HepG2 (cell line): ENCODE results near the gene STPG2. TPM values are rescaled to one million over a fixed set of nuclear protein-coding genes. Genes with fewer than 3 reads are reported as not detected.
A peak's percentile ranks its signal among the peaks of the same experiment; 100 is the strongest.

Experiments used
- ATAC-seq: fragments of 200-7000 bp; cut with Tn5 transposase; 3 replicates; pipeline ENCODE4 v1.9.1; 2020; ENCODE audit warnings: mild to moderate bottlenecking, moderate library complexity
- BruUV-seq: library from RNA; stranded (reverse); fragments of 400-500 nt; replicated peaks from 2 replicates; lab custom pipeline; 2021; lab: Mats Ljungman, UMichigan
- CTCF ChIA-PET: fragments of 300-600 bp; formaldehyde crosslinking; extraction: SDS; loops from one replicate; lab custom pipeline; 2021; ENCODE audit warnings: low total read pairs, inconsistent platforms, low intra/inter-chr PET ratio; lab: Yijun Ruan, JAX
- POLR2A ChIA-PET: fragments of 350-600 bp; sonication (Branson Sonifier 250); formaldehyde crosslinking; loops from one replicate; lab custom pipeline; 2020; ENCODE audit warnings: antibody characterized with exemption, inconsistent platforms; lab: Yijun Ruan, JAX
- DNase-seq: peaks from one replicate; pipeline ENCODE4 v3.0.0-alpha.2; 2015; ENCODE audit warnings: low spot score
- FAIRE-seq: peaks from 3 replicates; lab custom pipeline; 2011; peaks lifted over from hg19 to GRCh38; lab: Jason Lieb, UNC
- H2AFZ ChIP-seq: one replicate; pipeline ENCODE4 v1.6.1; 2011; ENCODE audit warnings: low read length, inconsistent platforms
- H3K27ac ChIP-seq: fragments of 300-600 bp; 3 replicates; pipeline ENCODE4 v1.8.0; 2011; ENCODE audit warnings: mixed run types, mild to moderate bottlenecking, mixed read lengths, low read length, inconsistent platforms; ENCODE audit not compliant: insufficient read depth; ENCODE audit errors: extremely low read length
- H3K27me3 ChIP-seq, 2 experiments: fragments of 200-600 bp in 1 of 2; 2 replicates in 1 of 2; 3 replicates in 1 of 2; pipeline versions ENCODE4 v1.6.0 to v1.8.0; 2011; ENCODE audit warnings: low read length in 2 of 2, mild to moderate bottlenecking in 2 of 2, moderate library complexity in 2 of 2, inconsistent platforms in 1 of 2; ENCODE audit not compliant: insufficient read depth in 2 of 2, control insufficient read depth in 1 of 2
- H3K36me3 ChIP-seq, 2 experiments: fragments of 200-600 bp in 1 of 2; replicated peaks in 1 of 2; 2 replicates in 1 of 2; 3 replicates in 1 of 2; pipeline versions ENCODE4 v1.5.1 to v1.8.0; 2011; ENCODE audit warnings: low read length in 2 of 2, inconsistent platforms in 1 of 2; ENCODE audit not compliant: insufficient read depth in 2 of 2, control insufficient read depth in 1 of 2
- H3K4me1 ChIP-seq: 2 replicates; pipeline ENCODE4 v1.5.1; 2012; ENCODE audit warnings: low read length, inconsistent platforms; ENCODE audit not compliant: insufficient read depth
- H3K4me2 ChIP-seq: 2 replicates; pipeline ENCODE4 v1.6.0; 2011; ENCODE audit warnings: low read depth, low read length, inconsistent platforms
- H3K4me3 ChIP-seq, 3 experiments: fragments of 200-600 bp in 1 of 3; sonication (generic), shearing (Covaris generic) in 1 of 3; replicated peaks in 1 of 3; 2 replicates each; pipeline ENCODE4 v1.5.1; 2011 to 2016; ENCODE audit warnings: low read length in 3 of 3, inconsistent platforms in 2 of 3, low read depth in 2 of 3, mild to moderate bottlenecking in 2 of 3, control low read depth in 1 of 3, mixed read lengths in 1 of 3; ENCODE audit not compliant: insufficient read depth in 1 of 3
- H3K79me2 ChIP-seq: one replicate; pipeline ENCODE4 v1.6.1; 2011; ENCODE audit warnings: low read length, inconsistent platforms; ENCODE audit not compliant: insufficient read depth
- H3K9ac ChIP-seq: 2 replicates; pipeline ENCODE4 v1.6.0; 2011; ENCODE audit warnings: mild to moderate bottlenecking, low read depth, low read length, inconsistent platforms; ENCODE audit not compliant: insufficient read depth
- H3K9me3 ChIP-seq: 2 replicates; pipeline ENCODE4 v1.5.1; 2012; ENCODE audit warnings: mild to moderate bottlenecking, low read length
- H4K20me1 ChIP-seq: 2 replicates; pipeline ENCODE4 v1.6.0; 2011; ENCODE audit warnings: inconsistent platforms, mild to moderate bottlenecking, low read length, moderate library complexity; ENCODE audit not compliant: insufficient read depth
- GFI1 ChIP-seq: sonication (generic); formaldehyde crosslinking; IDR thresholded peaks from 2 replicates; pipeline ENCODE4 v1.5.0; 2020; ENCODE audit warnings: missing genetic modification reagents, mild to moderate bottlenecking, borderline replicate concordance
- REL ChIP-seq: sonication (generic); formaldehyde crosslinking; conservative IDR thresholded peaks from 2 replicates; pipeline ENCODE4 v1.8.0; 2022; ENCODE audit warnings: mild to moderate bottlenecking, missing genetic modification reagents, moderate library complexity
- ZBTB7A ChIP-seq: sonication (generic); formaldehyde crosslinking; IDR thresholded peaks from 2 replicates; pipeline ENCODE4 v1.8.0; 2022; ENCODE audit warnings: mild to moderate bottlenecking, missing genetic modification reagents
- WGBS: methylation state at CpG from one replicate; pipeline ENCODE4 v1.1.6; 2017; ENCODE audit warnings: low lambda C conversion rate; 5-methylcytosine and 5-hydroxymethylcytosine counted together
- in situ Hi-C: cut with HindIII; loops from 2 replicates; pipeline ENCODE4 v1.10.0; 2017; ENCODE audit warnings: low pct_unique_long_range_greater_than_20kb; ENCODE audit not compliant: extremely low pct_ligation_motif_present
- intact Hi-C: fragments of 100-400 bp; cut with micrococcal nuclease; formaldehyde crosslinking; loops from one replicate; pipeline ENCODE4 v1.10.0; 2022; ENCODE audit not compliant: unreplicated experiment
- polyA plus RNA-seq, 8 experiments: library from polyadenylated mRNA; depleted of rRNA in 3 of 8; stranded (reverse) in 7 of 8; unstranded in 1 of 8; fragments of >200 nt; fragmentation: Illumina TruSeq in 4 of 8; extraction: Trizol in 4 of 8; gene quantifications; 2 replicates each; pipeline versions ENCODE4 v1.2.1 to v1.2.3, GENCODE V29; 2011 to 2016; ENCODE audit warnings: low read depth in 4 of 8, missing spikeins in 1 of 8, mixed read lengths in 1 of 8; ENCODE audit not compliant: insufficient read depth in 1 of 8
- total RNA-seq, 5 experiments: library from RNA; depleted of rRNA; stranded (reverse); fragments of >200 nt; fragmentation: Illumina TruSeq; extraction: Trizol; gene quantifications; 2 replicates each; pipeline ENCODE4 v1.2.3, GENCODE V29; 2016; ENCODE audit warnings: low read depth in 1 of 5
- TF ChIP-seq, protein P1 (sequence below), 2 experiments: sonication (generic) in 1 of 2; formaldehyde crosslinking in 1 of 2; IDR thresholded peaks; 2 replicates each; pipeline versions ENCODE4 v1.4.0 to v1.6.1; 2016 to 2020; ENCODE audit warnings: borderline replicate concordance in 1 of 2, low read depth in 1 of 2, mild to moderate bottlenecking in 1 of 2, missing genetic modification reagents in 1 of 2

The STPG2 gene
- total and polyA plus RNA-seq, 2 of the 13 experiments (the other 11 are each of a cell fraction or from before 2014, with no cell fraction given), result 0.07 TPM; not detected in 1

DNA sequence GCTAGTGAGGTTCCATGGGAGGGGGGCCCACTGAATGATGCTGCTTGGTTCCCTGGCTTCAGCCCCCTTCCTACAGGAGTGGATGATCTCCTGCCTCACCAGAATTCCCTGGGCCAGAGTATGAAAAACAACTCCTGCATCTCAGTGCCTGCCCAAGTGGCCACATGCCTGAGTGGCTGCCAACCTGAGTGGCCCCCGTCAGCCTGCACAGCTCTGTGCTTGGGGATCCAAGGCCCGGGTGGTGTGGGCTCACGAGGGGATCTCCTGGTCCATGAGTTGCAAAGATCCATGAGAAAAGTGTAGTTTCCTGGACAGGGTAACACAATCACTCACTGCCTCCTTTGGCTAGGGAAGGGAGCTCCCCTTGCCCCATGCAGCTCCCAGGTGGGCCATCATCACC, 17.1 kb downstream of the STPG2 start (continued):
- no peak for TF ChIP-seq REL (CRISPR knock-in tag)
- TF ChIP-seq, protein P1, sequence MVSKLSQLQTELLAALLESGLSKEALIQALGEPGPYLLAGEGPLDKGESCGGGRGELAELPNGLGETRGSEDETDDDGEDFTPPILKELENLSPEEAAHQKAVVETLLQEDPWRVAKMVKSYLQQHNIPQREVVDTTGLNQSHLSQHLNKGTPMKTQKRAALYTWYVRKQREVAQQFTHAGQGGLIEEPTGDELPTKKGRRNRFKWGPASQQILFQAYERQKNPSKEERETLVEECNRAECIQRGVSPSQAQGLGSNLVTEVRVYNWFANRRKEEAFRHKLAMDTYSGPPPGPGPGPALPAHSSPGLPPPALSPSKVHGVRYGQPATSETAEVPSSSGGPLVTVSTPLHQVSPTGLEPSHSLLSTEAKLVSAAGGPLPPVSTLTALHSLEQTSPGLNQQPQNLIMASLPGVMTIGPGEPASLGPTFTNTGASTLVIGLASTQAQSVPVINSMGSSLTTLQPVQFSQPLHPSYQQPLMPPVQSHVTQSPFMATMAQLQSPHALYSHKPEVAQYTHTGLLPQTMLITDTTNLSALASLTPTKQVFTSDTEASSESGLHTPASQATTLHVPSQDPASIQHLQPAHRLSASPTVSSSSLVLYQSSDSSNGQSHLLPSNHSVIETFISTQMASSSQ (IDR thresholded peaks at IDR 0.05; ENCODE audit: low read depth), result no peak
- TF ChIP-seq, protein P1 (CRISPR knock-in tag; IDR thresholded peaks at IDR 0.05; ENCODE audit: borderline replicate concordance), result no peak

DNA sequence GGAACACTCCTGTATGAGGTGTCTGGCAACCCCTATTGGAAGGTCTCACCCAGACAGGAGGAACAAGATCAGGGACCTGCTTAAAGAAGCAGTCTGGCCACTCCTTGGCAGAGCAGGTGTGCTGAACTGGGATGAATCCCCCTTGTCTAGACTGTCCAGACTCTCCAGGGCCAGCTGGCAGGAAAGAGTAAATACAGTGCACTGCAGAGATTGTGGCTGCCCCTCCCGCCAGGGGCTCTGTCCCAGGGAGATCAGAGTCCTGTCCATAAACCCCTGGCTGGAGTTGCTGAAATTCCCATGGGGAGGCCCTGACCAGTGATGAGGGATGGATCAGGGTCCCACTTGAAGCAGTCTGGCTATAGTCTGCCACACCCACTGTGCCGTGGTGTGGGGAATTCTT, 17.7 kb downstream of the STPG2 start:
- no TSS peak for BruUV-seq
- no peak for FAIRE-seq
- Histone ChIP-seq H3K9me3 (no peaks in the 10 kb centered on the region), H3K79me2 (no peaks in the 10 kb centered on the region), H3K4me2 (no peak overlapping the region), H3K36me3 (no peaks in the 10 kb centered on the region), H4K20me1 (no peaks in the 10 kb centered on the region), H3K27me3 (no peaks in the 10 kb centered on the region), H3K9ac (no peak overlapping the region), H3K4me1 (no peaks in the 10 kb centered on the region), H3K4me3 (no peak overlapping the region), H3K27ac (no peak overlapping the region), H2AFZ (no peak overlapping the region)
- WGBS, result no CpG with 5 or more reads among the region's 2 CpGs
- in situ Hi-C loops, result no loop called here
- POLR2A ChIA-PET, result no interaction called here
- DNase-seq, result no peak
- CTCF ChIA-PET, result no interaction called here
- intact Hi-C loops, result no loop called here
- TF ChIP-seq GFI1 (CRISPR knock-in tag), result peak; percentile 73
- no peak for TF ChIP-seq ZBTB7A (CRISPR knock-in tag)
- peak; percentile 62 for ATAC-seq
